Measurements from ENCODE around the gene CMC1. TPM values are rescaled to one million over a fixed set of nuclear protein-coding genes. Genes with fewer than 3 reads are reported as not detected.
A peak's percentile ranks its signal among the peaks of the same experiment; 100 is the strongest.

CMC1 gene
- polyA plus RNA-seq, 3 donors, result 13.2 to 43.9 (median 40.5) TPM

DNA sequence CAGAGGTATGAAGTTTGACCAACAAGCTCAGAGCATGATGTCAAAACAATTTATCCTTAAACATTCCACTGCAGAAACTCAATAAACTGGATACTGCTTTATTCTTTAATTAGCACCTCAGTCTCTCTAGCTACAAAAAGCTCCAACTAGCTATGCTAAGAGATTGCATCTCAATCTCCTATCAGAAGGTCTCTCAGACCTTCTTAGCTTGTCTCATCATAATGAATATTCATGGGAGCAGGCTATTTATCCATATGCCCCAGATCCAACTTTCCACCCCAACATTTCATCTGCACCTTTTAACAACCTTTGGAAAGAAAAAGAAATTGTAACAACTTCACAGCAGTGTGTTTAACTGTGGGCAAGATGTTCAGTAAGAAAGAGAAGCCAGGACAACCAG, 95.8 kb downstream of the CMC1 start:
- Histone ChIP-seq H2AFZ (ENCODE audit: insufficient read depth, low read depth, low read length, poor library complexity, severe bottlenecking) (no peak overlapping the region), H3K27me3 (ENCODE audit: control insufficient read depth in 2 of 2, insufficient read depth in 2 of 2, low read length in 2 of 2) (no peaks in the 10 kb centered on the region), H4K20me1 (ENCODE audit: insufficient read depth, low read length) (peaks cover 5% of the 10 kb centered on the region), H3K36me3 (replicated peaks in 1 of 2; ENCODE audit: control insufficient read depth in 1 of 2, insufficient read depth in 2 of 2, low read length in 2 of 2) (peaks cover 62 to 82% of the 10 kb centered on the region in 2 donors), H3K27ac (ENCODE audit: low read depth in 1 of 2, low read length in 2 of 2) (peak overlapping the region in 1 of 2 donors; percentile 23), H3K4me2 (replicated peaks; ENCODE audit: extremely low read depth, low read length, poor library complexity, severe bottlenecking) (no peak overlapping the region), H3K4me1 (ENCODE audit: control insufficient read depth in 1 of 2, insufficient read depth in 2 of 2, low read length in 2 of 2) (peaks cover 6 to 7% of the 10 kb centered on the region in 2 donors), H3K9me3 (replicated peaks in 1 of 2; ENCODE audit: control insufficient read depth in 1 of 2, insufficient read depth in 1 of 2, low read length in 2 of 2) (no peaks in the 10 kb centered on the region), H3K9ac (ENCODE audit: insufficient read depth, low read length, poor library complexity, severe bottlenecking) (no peak overlapping the region), H3K4me3 (replicated peaks in 1 of 3; ENCODE audit: low read depth in 2 of 3, low read length in 3 of 3) (no peak overlapping the region), H3K79me2 (ENCODE audit: insufficient read depth, low read length) (peaks cover 21% of the 10 kb centered on the region)
- DNase-seq, result no peak
- H3K27me3 Mint-ChIP-seq (ENCODE audit: low read depth in 3 of 3), result no peaks in the 10 kb centered on the region
- peaks cover 52 to 56% of the 10 kb centered on the region in 2 donors for H3K36me3 Mint-ChIP-seq
- TF ChIP-seq, protein P1, sequence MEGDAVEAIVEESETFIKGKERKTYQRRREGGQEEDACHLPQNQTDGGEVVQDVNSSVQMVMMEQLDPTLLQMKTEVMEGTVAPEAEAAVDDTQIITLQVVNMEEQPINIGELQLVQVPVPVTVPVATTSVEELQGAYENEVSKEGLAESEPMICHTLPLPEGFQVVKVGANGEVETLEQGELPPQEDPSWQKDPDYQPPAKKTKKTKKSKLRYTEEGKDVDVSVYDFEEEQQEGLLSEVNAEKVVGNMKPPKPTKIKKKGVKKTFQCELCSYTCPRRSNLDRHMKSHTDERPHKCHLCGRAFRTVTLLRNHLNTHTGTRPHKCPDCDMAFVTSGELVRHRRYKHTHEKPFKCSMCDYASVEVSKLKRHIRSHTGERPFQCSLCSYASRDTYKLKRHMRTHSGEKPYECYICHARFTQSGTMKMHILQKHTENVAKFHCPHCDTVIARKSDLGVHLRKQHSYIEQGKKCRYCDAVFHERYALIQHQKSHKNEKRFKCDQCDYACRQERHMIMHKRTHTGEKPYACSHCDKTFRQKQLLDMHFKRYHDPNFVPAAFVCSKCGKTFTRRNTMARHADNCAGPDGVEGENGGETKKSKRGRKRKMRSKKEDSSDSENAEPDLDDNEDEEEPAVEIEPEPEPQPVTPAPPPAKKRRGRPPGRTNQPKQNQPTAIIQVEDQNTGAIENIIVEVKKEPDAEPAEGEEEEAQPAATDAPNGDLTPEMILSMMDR (IDR thresholded peaks at IDR 0.05), result no peak
- intact Hi-C loops (cut with micrococcal nuclease), result loop anchor here in 1 of 2 donors (10.0 kb wide), 1 partner anchor 622 kb away; no protein-coding TSS in a partner anchor
- no peak overlapping the region for H3K27ac Mint-ChIP-seq
- H3K9me3 Mint-ChIP-seq, result no peaks in the 10 kb centered on the region
- no peak overlapping the region for H3K4me3 Mint-ChIP-seq
- H3K4me1 Mint-ChIP-seq, result peaks cover 12% of the 10 kb centered on the region

DNA sequence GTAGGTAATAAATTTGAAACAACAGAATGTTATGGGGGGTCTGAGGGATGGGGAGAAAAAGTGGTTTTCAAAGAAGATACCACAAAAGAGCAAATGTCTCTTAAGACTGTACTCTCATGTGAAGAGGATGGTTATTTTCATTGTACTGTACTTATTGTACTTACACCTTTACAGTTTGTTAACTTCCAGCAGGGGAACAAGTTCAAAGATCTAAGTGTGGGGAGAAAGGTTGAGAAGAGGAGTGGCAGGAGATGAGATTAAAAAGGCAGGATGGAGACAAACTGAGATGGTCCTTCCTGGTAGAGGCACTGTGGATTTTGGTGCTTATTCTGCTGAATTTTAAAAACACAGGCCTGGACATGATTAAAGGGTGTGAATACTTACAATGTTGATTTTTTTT, 101.7 kb downstream of the CMC1 start:
- Histone ChIP-seq H3K79me2 (ENCODE audit: insufficient read depth, low read length) (peaks cover 73% of the 10 kb centered on the region), H3K27ac (ENCODE audit: low read depth in 1 of 2, low read length in 2 of 2) (peak overlapping the region in 1 of 2 donors; percentile 47), H2AFZ (ENCODE audit: insufficient read depth, low read depth, low read length, poor library complexity, severe bottlenecking) (no peak overlapping the region), H3K4me2 (replicated peaks; ENCODE audit: extremely low read depth, low read length, poor library complexity, severe bottlenecking) (no peak overlapping the region), H3K9me3 (replicated peaks in 1 of 2; ENCODE audit: control insufficient read depth in 1 of 2, insufficient read depth in 1 of 2, low read length in 2 of 2) (no peaks in the 10 kb centered on the region), H3K36me3 (replicated peaks in 1 of 2; ENCODE audit: control insufficient read depth in 1 of 2, insufficient read depth in 2 of 2, low read length in 2 of 2) (peaks cover 17 to 23% of the 10 kb centered on the region in 2 donors), H3K9ac (ENCODE audit: insufficient read depth, low read length, poor library complexity, severe bottlenecking) (no peak overlapping the region), H3K4me3 (replicated peaks in 1 of 3; ENCODE audit: low read depth in 2 of 3, low read length in 3 of 3) (no peak overlapping the region), H3K27me3 (ENCODE audit: control insufficient read depth in 2 of 2, insufficient read depth in 2 of 2, low read length in 2 of 2) (no peaks in the 10 kb centered on the region), H4K20me1 (ENCODE audit: insufficient read depth, low read length) (peaks cover 5% of the 10 kb centered on the region), H3K4me1 (ENCODE audit: control insufficient read depth in 1 of 2, insufficient read depth in 2 of 2, low read length in 2 of 2) (peaks cover 37 to 55% of the 10 kb centered on the region in 2 donors)
- no peak for DNase-seq
- TF ChIP-seq, protein P1 (IDR thresholded peaks at IDR 0.05), result no peak
- Mint-ChIP-seq H3K9me3 (peaks cover 0 to under 1% (median 0%) of the 10 kb centered on the region in 7 donors), H3K4me3 (peak overlapping the region in 1 of 2 donors; percentile 35), H3K36me3 (peaks cover 20 to 25% of the 10 kb centered on the region in 2 donors), H3K27ac (peak overlapping the region; percentile 41 to 86 (median 77)), H3K27me3 (ENCODE audit: low read depth in 3 of 3) (peaks cover 0 to under 1% (median 0%) of the 10 kb centered on the region in 3 donors), H3K4me1 (peaks cover 48% of the 10 kb centered on the region)
- intact Hi-C loops (cut with micrococcal nuclease), result no loop called here
